Mammary epithelial cell (primary cell): Measurements from ENCODE around the gene PEX1.

Source experiments
- CTCF ChIP-seq, 2 donors: IDR thresholded peaks in 1 of 2; conservative IDR thresholded peaks in 1 of 2; 2 replicates each; pipeline ENCODE4 v1.5.1; 2011 to 2012; ENCODE audit warnings: inconsistent platforms in 2 of 2, low read length in 2 of 2, mild to moderate bottlenecking in 2 of 2, control low read depth in 1 of 2, low read depth in 1 of 2; ENCODE audit not compliant: insufficient read depth in 1 of 2; ENCODE audit errors: extremely low read depth in 1 of 2
- EZH2 ChIP-seq: IDR thresholded peaks from 2 replicates; pipeline ENCODE4 v1.6.1; 2012; ENCODE audit warnings: low read length, inconsistent platforms, borderline replicate concordance

- TF ChIP-seq EZH2 (no peak), CTCF (conservative IDR thresholded peaks at IDR 0.05 in 1 of 2, IDR thresholded peaks at IDR 0.05 in 1 of 2; ENCODE audit: extremely low read depth in 1 of 2, insufficient read depth in 1 of 2, low read depth in 1 of 2, low read length in 2 of 2) (no peak)
Measured at GRCh38 chr7:92534572-92534971, 6.3 kb upstream of the PEX1 start.
